Left kidney (tissue), 8 donors: ENCODE results near the gene PRDM10. TPM values are rescaled to one million over a fixed set of nuclear protein-coding genes. Genes with fewer than 3 reads are reported as not detected.
A peak's percentile ranks its signal among the peaks of the same experiment; 100 is the strongest.
"Not testable (repeated sequence)": the region's sequence is repeated elsewhere in the genome, so short reads cannot be mapped to it uniquely, and the experiment has no call there.

ENCODE experiments used
- DNase-seq: peaks from one replicate; pipeline ENCODE4 v3.0.0-alpha.2; 2013
- long read RNA-seq, 8 donors: transcript quantifications; one replicate each; lab custom pipeline, GENCODE V29; 2026
- polyA plus RNA-seq: library from polyadenylated mRNA; unstranded; fragments of 120-200 nt; gene quantifications from one replicate; pipeline ENCODE4 v1.2.1, GENCODE V29; 2013; ENCODE audit not compliant: insufficient read length

PRDM10 gene
- polyA plus RNA-seq, result 14.1 TPM
- long read RNA-seq, donor 1, result 0 reads
- long read RNA-seq, donor 2, result 0 reads
- long read RNA-seq, donor 3, result 0 reads
- long read RNA-seq, donor 4, result 0 reads
- long read RNA-seq, donor 5, result 0 reads
- long read RNA-seq, donor 6, result 0 reads
- long read RNA-seq, donor 7, result 0 reads
- long read RNA-seq, donor 8, result 0 reads

- DNase-seq, result peak; percentile 93
Observed at GRCh38 chr11:130002352-130002845, at the start of gene PRDM10. Gene PRDM10 (minus strand): TSS chr11:130002835. CDS start chr11:129960964, 41,871 bp downstream.

DNA sequence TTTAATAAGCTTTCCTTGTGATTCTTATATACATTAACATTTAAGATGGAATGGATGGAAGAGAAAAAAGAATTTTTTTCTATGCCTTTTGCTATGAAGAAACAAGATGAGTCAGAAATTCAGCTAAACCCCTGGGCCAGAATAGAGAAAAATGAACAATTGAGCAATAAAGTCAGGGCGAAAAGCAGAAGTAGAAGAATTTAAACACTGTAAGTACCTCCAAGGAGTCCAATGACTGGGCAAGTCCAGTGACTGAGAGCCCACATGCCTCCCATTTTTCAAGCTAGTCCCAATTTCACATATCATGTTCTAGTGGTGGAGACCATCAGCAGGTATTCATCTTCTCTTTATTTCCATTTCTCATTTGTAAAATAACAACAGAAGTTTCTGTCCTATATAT is 48.4 kb upstream of the PRDM10 start:
- no peak for DNase-seq

GRCh38 chr11:130050257-130050656 is 47.6 kb upstream of the PRDM10 start:
- DNase-seq, result no peak

- DNase-seq, result no peak
Observed at GRCh38 chr11:130049328-130049771, 46.7 kb upstream of the PRDM10 start.

GRCh38 chr11:130047141-130047540 is 44.5 kb upstream of the PRDM10 start:
- DNase-seq, result no peak

DNA sequence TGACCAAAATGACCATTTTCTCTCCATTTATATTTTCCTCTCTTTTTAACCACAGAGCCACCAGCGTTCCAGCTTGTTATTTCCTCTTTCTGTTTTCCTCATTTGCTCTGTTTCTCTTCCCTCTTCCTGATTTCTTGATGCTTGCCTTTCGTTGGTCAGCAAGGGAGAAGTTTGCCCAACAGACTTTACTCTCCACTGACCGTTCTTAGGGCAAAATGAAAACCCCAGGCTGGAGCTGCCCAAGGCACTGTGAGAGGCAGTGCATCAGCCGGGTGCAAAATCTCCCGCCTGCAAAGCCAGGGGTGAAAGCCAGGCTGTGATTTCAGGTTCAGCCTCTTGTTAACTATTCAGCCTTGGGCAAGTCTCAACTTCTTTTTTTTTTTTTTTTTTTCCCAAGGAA is 40.9 kb upstream of the PRDM10 start:
- DNase-seq, result no peak

DNA sequence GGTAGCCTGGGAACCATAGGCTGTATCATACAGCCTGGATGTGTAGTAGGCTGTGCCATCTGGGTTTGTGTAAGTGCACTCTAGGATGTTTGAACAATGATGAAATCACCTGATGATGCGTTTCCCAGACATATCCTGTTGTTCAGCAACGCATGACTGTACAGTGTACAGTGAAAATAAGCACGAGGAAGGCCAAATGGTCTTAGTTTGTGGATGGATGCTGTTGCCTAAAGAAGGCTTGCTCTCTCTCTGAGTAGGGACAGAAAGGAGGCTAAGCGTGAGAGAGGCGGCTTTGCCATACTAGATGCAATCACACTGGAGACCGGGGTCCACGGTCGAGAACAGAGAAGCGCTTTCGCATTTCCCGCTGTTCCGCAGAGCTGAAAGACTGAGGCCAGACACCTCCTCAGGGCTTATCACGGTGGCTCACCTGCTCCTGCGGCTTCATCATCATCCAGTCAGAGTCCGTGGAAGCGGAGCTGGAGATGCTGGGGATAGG is 39.5 kb upstream of the PRDM10 start:
- DNase-seq, result no peak

DNA sequence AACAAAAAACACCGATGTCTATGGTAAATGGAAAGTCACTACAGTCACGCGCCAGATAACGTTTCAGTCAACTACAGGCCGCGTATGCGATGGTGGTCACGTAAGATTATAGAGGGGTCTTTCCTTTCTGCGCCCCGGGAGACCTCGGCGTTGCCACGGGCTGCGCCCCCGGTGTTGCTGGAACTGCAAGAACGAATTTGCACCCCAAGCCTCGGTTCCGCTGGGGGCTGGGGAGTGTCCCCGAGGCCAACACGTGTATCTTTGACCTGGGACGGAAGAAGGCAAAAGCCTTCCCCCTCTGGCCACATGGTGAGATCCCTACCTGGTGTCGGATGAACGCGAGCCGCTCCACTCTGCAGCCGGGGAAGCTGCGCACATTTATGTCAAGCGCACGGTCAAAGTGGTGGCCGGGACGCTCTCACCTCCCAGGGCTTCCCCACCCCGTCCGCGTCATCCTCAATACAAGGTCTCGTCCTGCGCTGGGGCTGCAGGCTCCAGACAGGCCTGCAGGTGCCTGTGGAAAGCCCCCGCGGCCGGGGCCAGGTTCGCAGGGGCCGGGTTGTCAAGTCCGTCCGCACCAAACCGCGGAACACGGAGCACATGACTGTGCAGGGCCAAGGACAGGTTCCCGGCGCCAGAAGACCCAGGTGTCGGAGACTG is 37.8 kb upstream of the PRDM10 start:
- DNase-seq, result no peak

DNA sequence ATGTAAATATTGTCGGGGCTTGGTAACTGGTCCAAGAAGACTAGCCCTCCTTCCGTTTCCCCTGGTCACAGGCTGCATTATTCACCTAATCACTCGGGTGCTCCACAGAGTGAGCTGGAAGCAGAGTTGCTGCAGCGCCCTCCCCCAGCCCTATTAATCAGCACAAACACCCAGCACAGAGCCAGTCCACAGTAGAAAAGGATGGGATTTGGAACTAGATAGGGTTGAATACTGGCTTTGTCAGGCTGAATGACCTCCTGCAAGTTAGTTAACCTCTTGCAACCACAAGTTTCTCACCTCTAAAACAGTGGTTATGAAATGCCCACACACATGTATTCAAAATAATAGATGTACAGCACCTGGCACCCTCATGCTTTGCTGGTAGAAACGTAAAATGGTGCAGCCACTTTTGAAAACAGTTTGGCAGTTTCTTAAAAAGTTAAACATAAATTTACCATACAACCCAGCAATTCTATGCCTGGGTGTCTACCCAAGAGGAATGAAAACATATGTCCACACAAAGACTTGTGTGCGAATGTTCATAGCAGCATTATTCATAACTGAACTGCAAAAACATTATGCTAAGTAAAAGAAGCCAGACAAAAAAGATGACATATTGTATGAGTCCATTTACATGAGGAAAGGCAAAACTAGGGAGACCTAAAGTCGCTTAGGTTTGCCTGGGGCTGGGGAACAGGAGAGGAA is 35.4 kb upstream of the PRDM10 start:
- DNase-seq, result no peak

GRCh38 chr11:130037058-130037457 is 34.4 kb upstream of the PRDM10 start:
- no peak for DNase-seq

DNA sequence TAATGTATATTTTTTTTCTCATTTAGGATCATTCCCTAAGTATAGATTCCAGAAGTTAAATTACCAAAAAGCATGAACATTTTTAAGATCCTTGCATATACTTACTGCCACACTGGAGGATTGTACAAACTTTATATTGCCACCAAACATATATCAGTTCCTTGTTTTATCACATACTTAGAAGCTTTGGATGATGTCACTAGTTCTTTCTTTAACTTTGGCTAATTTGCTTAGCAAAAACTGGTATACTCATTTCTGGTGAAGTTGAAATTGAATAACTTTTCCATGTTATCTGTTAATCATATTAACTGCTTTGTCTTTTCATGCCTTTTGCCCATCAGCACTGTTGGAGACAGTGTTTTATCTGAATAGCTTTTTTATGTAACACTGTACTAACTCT is 31.6 kb upstream of the PRDM10 start:
- no peak for DNase-seq

DNA sequence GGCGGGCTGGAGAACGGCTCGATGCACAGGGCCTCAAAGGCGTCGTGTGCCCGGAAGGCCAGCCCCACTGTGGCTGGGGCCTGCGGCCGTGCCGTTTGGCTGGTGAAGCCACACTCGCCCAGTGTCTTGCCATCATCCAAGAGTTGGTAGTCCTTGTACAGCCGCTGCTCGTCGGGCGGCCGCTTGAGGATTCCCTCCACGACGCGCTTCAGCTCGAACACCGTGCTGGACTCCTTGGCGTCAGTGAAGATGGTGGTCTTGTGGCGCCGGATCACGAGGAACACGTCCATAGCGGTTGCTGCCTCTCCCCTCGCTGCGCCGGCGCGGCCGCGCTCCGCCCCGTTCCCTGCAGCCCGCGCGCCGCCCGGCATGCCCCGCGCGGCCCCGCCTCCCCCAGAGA is 30.3 kb upstream of the PRDM10 start:
- DNase-seq, result no peak

DNA sequence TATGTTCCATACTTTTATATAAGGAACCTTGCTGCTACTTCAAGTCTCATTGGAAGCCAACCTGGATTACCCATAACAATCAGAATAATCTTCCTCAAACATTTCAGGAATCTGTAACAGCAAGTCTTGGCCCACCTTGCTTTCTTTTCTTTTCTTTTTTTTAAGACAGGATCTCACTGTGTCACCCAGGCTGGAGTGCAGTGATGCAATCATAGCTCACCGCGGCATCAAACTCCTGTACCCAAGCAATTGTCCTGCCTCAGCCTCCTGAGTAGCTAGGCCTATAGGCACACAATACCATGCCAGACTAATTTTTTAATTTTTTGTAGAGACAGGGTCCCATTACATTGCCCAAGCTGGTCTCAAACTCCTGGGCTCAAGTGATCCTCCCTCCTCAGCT is 29.3 kb upstream of the PRDM10 start:
- DNase-seq, result no peak

DNA sequence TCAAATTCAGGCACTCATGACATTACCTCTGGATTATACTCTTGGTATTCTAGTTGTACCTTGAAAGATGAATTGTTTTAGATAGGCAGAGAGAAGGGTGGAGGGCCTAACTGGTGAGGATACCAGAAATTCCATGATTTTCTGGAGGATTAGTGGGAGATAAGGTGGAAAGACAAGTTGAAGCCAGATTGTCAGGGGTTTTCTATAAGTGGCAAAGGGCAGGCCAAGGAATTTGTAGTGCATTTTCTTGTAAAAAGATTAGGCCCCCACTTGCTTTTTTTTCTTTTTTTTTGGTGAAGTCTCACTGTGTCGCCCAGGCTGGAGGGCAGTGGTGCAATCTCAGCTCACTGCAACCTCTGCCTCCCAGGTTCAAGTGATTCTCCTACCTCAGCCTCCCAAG is 28.4 kb upstream of the PRDM10 start:
- DNase-seq, result no peak

DNA sequence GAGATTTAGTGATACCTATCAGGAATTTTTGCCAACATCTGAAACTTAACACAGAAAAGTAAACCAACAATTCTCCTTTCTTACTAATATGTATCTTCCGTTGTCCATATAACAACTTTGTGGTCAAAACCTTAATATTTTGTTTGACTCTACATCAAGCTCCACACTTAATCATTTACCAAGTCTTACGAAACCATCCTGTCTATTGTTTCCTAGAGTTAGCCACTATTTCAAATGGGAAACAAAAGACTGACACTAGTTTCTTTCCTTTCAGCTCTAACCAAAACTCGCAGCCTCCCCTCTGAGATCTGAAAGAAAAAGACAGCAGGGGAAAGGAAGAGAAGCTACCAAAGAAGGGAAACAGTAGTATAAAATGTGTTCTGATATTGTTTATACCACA is 26.5 kb upstream of the PRDM10 start:
- DNase-seq, result no peak

GRCh38 chr11:130025371-130025770 is 22.7 kb upstream of the PRDM10 start:
- no peak for DNase-seq

DNA sequence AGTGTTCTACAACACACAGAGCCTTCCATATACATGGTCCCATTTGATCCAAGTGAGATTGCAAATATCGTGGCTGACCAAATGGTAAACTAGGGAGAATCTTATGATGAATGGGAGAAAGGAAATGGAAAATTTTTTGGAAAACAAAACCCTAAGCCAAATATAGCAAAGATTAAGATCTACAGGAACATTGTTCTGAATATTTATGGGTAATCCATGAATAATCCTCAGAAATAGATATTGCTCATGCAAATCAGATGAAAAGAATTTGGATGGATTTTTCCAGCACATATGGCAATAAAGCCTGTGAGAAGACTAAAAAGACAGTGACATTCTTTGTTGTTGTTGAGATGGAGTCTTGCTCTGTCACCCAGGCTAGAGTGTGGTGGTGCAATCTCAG is 21.7 kb upstream of the PRDM10 start:
- no peak for DNase-seq

DNA sequence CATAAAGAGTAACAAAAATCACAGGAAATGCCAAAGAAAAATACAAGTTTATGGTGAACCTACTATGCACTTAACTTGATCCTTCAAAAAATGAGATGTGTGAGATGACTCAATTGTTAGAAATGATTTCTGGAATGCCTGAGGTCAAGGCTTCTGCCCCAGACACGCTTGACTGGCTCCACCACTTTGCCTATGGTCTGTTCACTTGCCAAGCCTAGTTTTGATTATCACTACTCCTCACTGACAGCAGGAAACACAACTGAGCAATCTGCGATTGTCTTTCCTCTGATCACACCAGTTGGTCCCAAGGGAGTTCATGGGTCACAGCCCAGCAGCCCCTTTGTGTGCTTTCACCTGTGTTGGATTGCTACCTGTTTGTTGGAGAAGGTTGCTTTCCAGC is 20.6 kb upstream of the PRDM10 start:
- no peak for DNase-seq

DNA sequence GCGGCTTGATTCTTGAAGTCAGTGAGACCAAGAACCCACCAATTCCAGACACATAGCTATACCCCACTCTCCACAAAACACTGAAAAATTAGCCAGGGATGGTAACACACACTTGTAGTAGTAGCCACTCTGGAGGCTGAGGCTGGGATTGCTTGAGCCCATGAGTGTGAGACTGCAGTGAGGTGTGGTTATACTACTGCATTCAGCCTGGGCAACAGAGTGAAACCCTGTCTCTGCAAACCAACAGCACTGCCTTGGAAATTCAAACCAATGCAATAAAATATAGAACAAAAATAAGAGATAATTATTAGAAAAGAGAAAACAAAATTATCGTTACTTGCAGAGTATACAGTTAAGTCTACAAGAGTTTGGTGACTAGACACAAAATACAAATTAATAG is 20.2 kb upstream of the PRDM10 start:
- no peak for DNase-seq

DNA sequence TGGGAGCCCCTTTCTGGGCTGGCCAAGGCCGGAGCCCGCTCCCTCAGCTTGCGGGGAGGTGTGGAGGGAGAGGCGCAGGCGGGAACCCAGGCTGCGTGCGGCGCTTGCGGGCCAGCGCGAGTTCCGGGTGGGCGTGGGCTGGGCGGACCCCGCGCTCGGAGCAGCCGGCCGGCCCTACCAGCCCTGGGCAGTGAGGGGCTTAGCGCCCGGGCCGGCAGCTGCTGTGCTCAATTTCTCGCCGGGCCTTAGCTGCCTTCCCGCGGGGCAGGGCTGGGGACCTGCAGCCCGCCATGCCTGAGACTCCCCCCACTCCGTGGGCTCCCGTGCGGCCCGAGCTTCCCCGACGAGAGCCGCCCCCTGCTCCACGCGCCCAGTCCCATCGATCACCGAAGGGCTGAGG is 19.0 kb upstream of the PRDM10 start:
- not testable (repeated sequence) for DNase-seq

DNA sequence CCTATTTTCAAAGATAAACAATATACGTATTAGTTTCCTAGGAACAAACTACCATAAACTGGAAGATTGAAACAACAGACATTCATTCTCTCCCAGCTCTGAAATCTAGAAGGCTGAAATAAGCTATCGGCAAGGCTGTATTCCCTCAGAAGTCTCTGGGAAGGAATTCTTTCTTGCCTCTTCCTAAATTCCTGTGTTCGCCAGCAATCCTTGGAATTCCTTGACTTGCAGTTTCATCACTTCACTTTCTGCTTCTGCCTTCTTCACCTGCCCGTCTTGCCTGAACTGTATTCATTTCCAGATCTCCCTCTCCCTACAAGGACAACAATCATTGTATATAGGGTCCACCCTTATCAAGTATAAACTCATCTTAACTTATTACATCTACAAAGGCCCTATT is 17.7 kb upstream of the PRDM10 start:
- no peak for DNase-seq

DNA sequence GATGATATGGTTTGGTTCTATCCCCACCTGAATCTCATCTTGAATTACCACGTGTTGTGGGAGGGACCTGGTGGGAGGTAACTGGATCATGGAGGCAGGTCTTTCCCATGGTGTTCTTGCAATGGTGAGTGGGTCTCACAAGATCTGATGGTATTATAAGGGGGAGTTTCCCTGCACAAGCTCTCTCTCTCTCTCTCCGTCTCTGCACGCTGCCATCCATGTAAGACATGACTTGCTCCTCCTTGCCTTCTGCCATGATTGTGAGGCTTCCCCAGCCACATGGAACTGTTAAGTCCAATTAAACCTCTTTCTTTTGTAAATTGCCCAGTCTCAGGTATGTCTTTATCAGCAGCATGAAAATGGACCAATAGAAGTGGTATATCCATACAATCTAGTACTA is 13.2 kb upstream of the PRDM10 start:
- DNase-seq, result not testable (repeated sequence)

DNA sequence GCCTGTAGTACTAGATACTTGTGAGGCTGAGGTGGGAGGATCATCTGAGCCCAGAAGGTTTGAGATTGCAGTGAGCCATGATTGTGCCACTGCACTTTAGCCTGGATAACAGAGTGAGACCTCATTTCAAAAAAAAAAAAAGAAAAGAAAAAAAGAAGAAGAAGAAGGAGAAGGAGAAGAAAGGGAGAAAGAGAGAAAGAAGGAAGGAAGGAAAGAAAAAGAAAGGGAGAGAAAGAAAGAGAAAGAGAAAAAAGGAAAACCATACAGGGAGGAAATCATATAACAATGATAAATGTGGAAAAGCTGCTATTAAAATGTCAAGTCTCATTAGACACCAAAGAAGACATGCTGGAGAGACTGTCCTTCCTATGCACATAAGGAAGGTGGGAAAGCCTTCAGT is 5.7 kb upstream of the PRDM10 start:
- no peak for DNase-seq
